ENCODE results near the gene FREY1.

GRCh38 chr11:45930031-45930794, 23.1 kb upstream of the FREY1 start:
- TF ChIP-seq CTCF (IDR thresholded peaks at IDR 0.05), result no peak
- TF ChIP-seq POLR2AphosphoS5 (IDR thresholded peaks at IDR 0.05; ENCODE audit: insufficient read depth in 1 of 2, low read depth in 1 of 2), result no peak
- no peak for TF ChIP-seq POLR2A (IDR thresholded peaks at IDR 0.05)
